Measurements from ENCODE around the gene MUC2. TPM values are rescaled to one million over a fixed set of nuclear protein-coding genes. Genes with fewer than 3 reads are reported as not detected.

The MUC2 gene
- polyA plus RNA-seq, 1 donor from 2014 or later, result not detected

- Mint-ChIP-seq H3K36me3 (no peaks in the 10 kb centered on the region), H3K27ac (no peak overlapping the region), H3K4me3 (no peak overlapping the region), H3K27me3 (no peaks in the 10 kb centered on the region), H3K9me3 (no peaks in the 10 kb centered on the region), H3K4me1 (no peaks in the 10 kb centered on the region)
Measured at GRCh38 chr11:1082728-1083620, 8.3 kb downstream of the MUC2 start.

GRCh38 chr11:1083621-1084551, 9.2 kb downstream of the MUC2 start:
- Mint-ChIP-seq H3K4me3 (no peak overlapping the region), H3K36me3 (no peaks in the 10 kb centered on the region), H3K27ac (no peak overlapping the region), H3K9me3 (no peaks in the 10 kb centered on the region), H3K27me3 (no peaks in the 10 kb centered on the region), H3K4me1 (no peaks in the 10 kb centered on the region)

- Mint-ChIP-seq H3K4me1 (no peaks in the 10 kb centered on the region), H3K27me3 (no peaks in the 10 kb centered on the region), H3K9me3 (no peaks in the 10 kb centered on the region)
Measured at GRCh38 chr11:1084561-1085439, 10.1 kb downstream of the MUC2 start.

GRCh38 chr11:1085440-1086170, 10.9 kb downstream of the MUC2 start:
- H3K27ac Mint-ChIP-seq, result no peak overlapping the region
- no peaks in the 10 kb centered on the region for H3K36me3 Mint-ChIP-seq
- no peaks in the 10 kb centered on the region for H3K9me3 Mint-ChIP-seq
- no peaks in the 10 kb centered on the region for H3K27me3 Mint-ChIP-seq
- H3K4me1 Mint-ChIP-seq, result no peaks in the 10 kb centered on the region
- H3K4me3 Mint-ChIP-seq, result no peak overlapping the region

More at GRCh38 chr11:1084561-1085439, 10.1 kb downstream of the MUC2 start:
- no peak overlapping the region for H3K27ac Mint-ChIP-seq
- no peaks in the 10 kb centered on the region for H3K36me3 Mint-ChIP-seq
- no peak overlapping the region for H3K4me3 Mint-ChIP-seq

GRCh38 chr11:1086171-1087102, 11.8 kb downstream of the MUC2 start:
- no peak overlapping the region for H3K4me3 Mint-ChIP-seq
- H3K9me3 Mint-ChIP-seq, result no peaks in the 10 kb centered on the region
- no peaks in the 10 kb centered on the region for H3K36me3 Mint-ChIP-seq
- no peaks in the 10 kb centered on the region for H3K4me1 Mint-ChIP-seq
- no peaks in the 10 kb centered on the region for H3K27me3 Mint-ChIP-seq
- H3K27ac Mint-ChIP-seq, result no peak overlapping the region

- Mint-ChIP-seq H3K27ac (no peak overlapping the region), H3K36me3 (no peaks in the 10 kb centered on the region), H3K27me3 (no peaks in the 10 kb centered on the region), H3K4me1 (no peaks in the 10 kb centered on the region), H3K9me3 (peaks cover 0 to 2% (median 0%) of the 10 kb centered on the region in 3 donors), H3K4me3 (no peak overlapping the region)
Measured at GRCh38 chr11:1087279-1087960, 12.7 kb downstream of the MUC2 start.

GRCh38 chr11:1087961-1088926, 13.6 kb downstream of the MUC2 start:
- peaks cover 0 to 2% (median 0%) of the 10 kb centered on the region in 3 donors for H3K9me3 Mint-ChIP-seq
- no peaks in the 10 kb centered on the region for H3K36me3 Mint-ChIP-seq
- no peak overlapping the region for H3K27ac Mint-ChIP-seq
- no peak overlapping the region for H3K4me3 Mint-ChIP-seq
- no peaks in the 10 kb centered on the region for H3K27me3 Mint-ChIP-seq
- no peaks in the 10 kb centered on the region for H3K4me1 Mint-ChIP-seq

GRCh38 chr11:1088927-1089737, 14.5 kb downstream of the MUC2 start:
- H3K27ac Mint-ChIP-seq, result no peak overlapping the region
- H3K27me3 Mint-ChIP-seq, result no peaks in the 10 kb centered on the region
- peaks cover 0 to 2% (median 0%) of the 10 kb centered on the region in 3 donors for H3K9me3 Mint-ChIP-seq
- no peaks in the 10 kb centered on the region for H3K36me3 Mint-ChIP-seq
- no peak overlapping the region for H3K4me3 Mint-ChIP-seq
- no peaks in the 10 kb centered on the region for H3K4me1 Mint-ChIP-seq

- Mint-ChIP-seq H3K36me3 (no peaks in the 10 kb centered on the region), H3K9me3 (peaks cover 0 to 2% (median 0%) of the 10 kb centered on the region in 3 donors), H3K27ac (no peak overlapping the region), H3K4me3 (no peak overlapping the region), H3K4me1 (no peaks in the 10 kb centered on the region), H3K27me3 (no peaks in the 10 kb centered on the region)
Measured at GRCh38 chr11:1089738-1090599, 15.3 kb downstream of the MUC2 start.

GRCh38 chr11:1090600-1091331, 16.1 kb downstream of the MUC2 start:
- H3K27me3 Mint-ChIP-seq, result no peaks in the 10 kb centered on the region
- H3K27ac Mint-ChIP-seq, result peak overlapping the region in 1 of 3 donors; percentile 31
- H3K9me3 Mint-ChIP-seq, result peaks cover 0 to 2% (median 0%) of the 10 kb centered on the region in 3 donors
- H3K4me3 Mint-ChIP-seq, result no peak overlapping the region
- H3K36me3 Mint-ChIP-seq, result no peaks in the 10 kb centered on the region
- H3K4me1 Mint-ChIP-seq, result no peaks in the 10 kb centered on the region

All from IgD-negative memory B cell (primary cell).